ENCODE data around the gene CCSAP. TPM values are rescaled to one million over a fixed set of nuclear protein-coding genes. Genes with fewer than 3 reads are reported as not detected.
A peak's percentile ranks its signal among the peaks of the same experiment; 100 is the strongest.

The CCSAP gene
- total and polyA plus RNA-seq, 2 of the 13 experiments (the other 11 are each of a cell fraction or from before 2014, with no cell fraction given), result 3.7 to 9.0 TPM

GRCh38 chr1:229298887-229299503 is 43.9 kb downstream of the CCSAP start (continued):
- TF ChIP-seq KDM1A (CRISPR knock-in tag; IDR thresholded peaks at IDR 0.05), result peak; percentile 91
- peak; percentile 80 for TF ChIP-seq HMG20A (CRISPR knock-in tag; IDR thresholded peaks at IDR 0.05; ENCODE audit: borderline replicate concordance)
- no peak for TF ChIP-seq ADNP (CRISPR knock-in tag; IDR thresholded peaks at IDR 0.05)
- TF ChIP-seq CHD4 (IDR thresholded peaks at IDR 0.05; ENCODE audit: borderline replicate concordance, low read length), result 0 out of 2 replicates have a peak, but pooled peaks have one; percentile 3
- TF ChIP-seq ZNF282 (IDR thresholded peaks at IDR 0.05; ENCODE audit: partially characterized antibody), result no peak
- peak; percentile 74; the same call in 1 of the 2 replicates for TF ChIP-seq TBX2 (CRISPR knock-in tag; IDR thresholded peaks at IDR 0.05; ENCODE audit: borderline replicate concordance)
- TF ChIP-seq PAX8 (CRISPR knock-in tag; IDR thresholded peaks at IDR 0.05; ENCODE audit: borderline replicate concordance), result no peak
- no peak for TF ChIP-seq EEA1 (CRISPR knock-in tag; IDR thresholded peaks at IDR 0.05; ENCODE audit: borderline replicate concordance)
- no peak for TF ChIP-seq U2AF2 (IDR thresholded peaks at IDR 0.05; ENCODE audit: low read depth, low read length)
- no peak for TF ChIP-seq ZNF512 (CRISPR knock-in tag; IDR thresholded peaks at IDR 0.05)
- TF ChIP-seq TAF15 (IDR thresholded peaks at IDR 0.05; ENCODE audit: low read depth, low read length, poor library complexity, severe bottlenecking), result no peak
- TF ChIP-seq NCOA2 (CRISPR knock-in tag; IDR thresholded peaks at IDR 0.05), result peak; percentile 83
- TF ChIP-seq FOSL2 (CRISPR knock-in tag; IDR thresholded peaks at IDR 0.05), result peak; percentile 60
- no peak for TF ChIP-seq TBP (CRISPR knock-in tag; IDR thresholded peaks at IDR 0.05)
- no peak for TF ChIP-seq HINFP (CRISPR knock-in tag; IDR thresholded peaks at IDR 0.05; ENCODE audit: low read depth)
- no peak for TF ChIP-seq MEIS1 (CRISPR knock-in tag; IDR thresholded peaks at IDR 0.05; ENCODE audit: borderline replicate concordance)
- TF ChIP-seq TCF7 (IDR thresholded peaks at IDR 0.05; ENCODE audit: low read depth), result peak; percentile 85
- peak; percentile 91 for TF ChIP-seq RFX3 (CRISPR knock-in tag; IDR thresholded peaks at IDR 0.05)
- no peak for TF ChIP-seq HMG20B (CRISPR knock-in tag; conservative IDR thresholded peaks at IDR 0.05)
- no peak for TF ChIP-seq ZFP90 (CRISPR knock-in tag; IDR thresholded peaks at IDR 0.05; ENCODE audit: borderline replicate concordance)
- TF ChIP-seq ZNF737 (CRISPR knock-in tag; IDR thresholded peaks at IDR 0.05; ENCODE audit: borderline replicate concordance), result no peak
- no peak for TF ChIP-seq PHB2 (IDR thresholded peaks at IDR 0.05; ENCODE audit: partially characterized antibody)
- TF ChIP-seq NR2F6 (IDR thresholded peaks at IDR 0.05), result peak; percentile 70
- peak; percentile 84 for TF ChIP-seq NR2F6 (CRISPR knock-in tag; IDR thresholded peaks at IDR 0.05)
- TF ChIP-seq MNT (IDR thresholded peaks at IDR 0.05), result peak; percentile 27; the same call in 1 of the 2 replicates
- TF ChIP-seq SOX13 (IDR thresholded peaks at IDR 0.05), result peak; percentile 96
- peak in 1 of 2 experiments; percentile 99; a peak in 2 of 4 replicates for TF ChIP-seq SOX13 (CRISPR knock-in tag; conservative IDR thresholded peaks at IDR 0.05 in 1 of 2, IDR thresholded peaks at IDR 0.05 in 1 of 2)
- TF ChIP-seq BCL6 (CRISPR knock-in tag; IDR thresholded peaks at IDR 0.05), result peak; percentile 78
